OCI-LY3 (cell line): Measurements from ENCODE around the gene MOCS3.
"Not testable (repeated sequence)": the region's sequence is repeated elsewhere in the genome, so short reads cannot be mapped to it uniquely, and the experiment has no call there.

Source experiments
- H2AFZ ChIP-seq: fragments of 200-600, 300-600 bp; shearing (Covaris generic); 2 replicates; pipeline ENCODE4 v1.6.0; 2014; ENCODE audit warnings: antibody characterized with exemption, low read depth, low read length
- H3K27ac ChIP-seq: fragments of 200-600, 300-600 bp; sonication (generic); 2 replicates; pipeline ENCODE4 v1.5.1; 2014; ENCODE audit warnings: mild to moderate bottlenecking, low read length, moderate library complexity, mixed read lengths
- H3K27me3 ChIP-seq: fragments of 200-600, 300-600 bp; sonication (generic); 2 replicates; pipeline ENCODE4 v1.6.1; 2014; ENCODE audit warnings: low read depth, low read length, mixed read lengths
- H3K36me3 ChIP-seq: fragments of 200-600, 300-600 bp; sonication (generic); replicated peaks from 2 replicates; pipeline ENCODE3; 2014; ENCODE audit warnings: low read depth, low read length, mixed read lengths
- H3K4me1 ChIP-seq: fragments of 300-600, 200-600 bp; sonication (generic); 2 replicates; pipeline ENCODE4 v1.6.1; 2014; ENCODE audit warnings: low read length, mixed read lengths
- H3K4me2 ChIP-seq: fragments of 200-600, 300-600 bp; sonication (generic); 2 replicates; pipeline ENCODE4 v1.6.1; 2014; ENCODE audit warnings: low read length, mixed read lengths
- H3K4me3 ChIP-seq: fragments of 300-600, 200-600 bp; sonication (generic); 2 replicates; pipeline ENCODE4 v1.5.1; 2014; ENCODE audit warnings: antibody characterized with exemption, mild to moderate bottlenecking, low read length, moderate library complexity
- H3K79me2 ChIP-seq: fragments of 300-600, 200-600 bp; shearing (Covaris generic); 2 replicates; pipeline ENCODE4 v1.6.1; 2014; ENCODE audit warnings: mild to moderate bottlenecking, low read length, mixed read lengths
- H3K9ac ChIP-seq: fragments of 300-600, 200-600 bp; shearing (Covaris generic); 2 replicates; pipeline ENCODE4 v1.6.0; 2014; ENCODE audit warnings: mild to moderate bottlenecking, low read length, moderate library complexity
- H3K9me3 ChIP-seq: fragments of 200-600, 300-600 bp; shearing (Covaris generic); 2 replicates; pipeline ENCODE4 v1.6.1; 2014; ENCODE audit warnings: low read length, mixed read lengths; ENCODE audit not compliant: insufficient read depth
- H4K20me1 ChIP-seq: fragments of 200-600, 300-600 bp; sonication (generic); 2 replicates; pipeline ENCODE4 v1.6.1; 2016; ENCODE audit warnings: low read length, mixed read lengths; ENCODE audit not compliant: insufficient read depth
- CTCF ChIP-seq: fragments of 200-600, 300-600 bp; sonication (generic); IDR thresholded peaks from 2 replicates; pipeline ENCODE4 v1.5.1; 2014; ENCODE audit warnings: antibody characterized with exemption, low read length, low read depth
- EZH2phosphoT487 ChIP-seq: fragments of 200-600 bp; shearing (Covaris generic); IDR thresholded peaks from 2 replicates; pipeline ENCODE4 v1.6.1; 2018; ENCODE audit warnings: antibody characterized with exemption, mixed run types, low read depth

The MOCS3 gene

GRCh38 chr20:50977066-50978021, 18.7 kb downstream of the MOCS3 start:
- TF ChIP-seq EZH2phosphoT487 (no peak), CTCF (no peak)
- H3K4me2 ChIP-seq, result no peak overlapping the region
- H3K79me2 ChIP-seq, result no peaks in the 10 kb centered on the region

GRCh38 chr20:50978533-50978932, 19.9 kb downstream of the MOCS3 start:
- H3K79me2 ChIP-seq, H3K4me3 ChIP-seq, H2AFZ ChIP-seq, H4K20me1 ChIP-seq, H3K4me1 ChIP-seq, H3K9ac ChIP-seq, H3K36me3 ChIP-seq, H3K4me2 ChIP-seq, H3K9me3 ChIP-seq, H3K27ac ChIP-seq: not testable (repeated sequence)
- peaks cover 34% of the 10 kb centered on the region for H3K27me3 ChIP-seq

More at GRCh38 chr20:50977066-50978021, 18.7 kb downstream of the MOCS3 start:
- H3K27ac ChIP-seq, result no peak overlapping the region
- H4K20me1 ChIP-seq, result no peaks in the 10 kb centered on the region
- 0 out of 2 replicates have a peak, but pooled peaks cover 3% of the 10 kb centered on the region for H3K4me1 ChIP-seq
- no peaks in the 10 kb centered on the region for H3K9me3 ChIP-seq
- no peak overlapping the region for H2AFZ ChIP-seq
- H3K27me3 ChIP-seq, result peaks cover 25% of the 10 kb centered on the region
- H3K36me3 ChIP-seq, result no peaks in the 10 kb centered on the region
- no peak overlapping the region; the same call in 1 of the 2 replicates for H3K4me3 ChIP-seq
- no peak overlapping the region for H3K9ac ChIP-seq

GRCh38 chr20:50980071-50980681, 21.6 kb downstream of the MOCS3 start:
- Histone ChIP-seq H3K36me3 (no peaks in the 10 kb centered on the region), H3K79me2 (no peaks in the 10 kb centered on the region), H2AFZ (no peak overlapping the region), H3K4me2 (no peak overlapping the region), H4K20me1 (no peaks in the 10 kb centered on the region), H3K27ac (no peak overlapping the region), H3K9ac (no peak overlapping the region), H3K4me1 (0 out of 2 replicates have a peak, but pooled peaks cover 3% of the 10 kb centered on the region), H3K27me3 (peaks cover 38% of the 10 kb centered on the region), H3K9me3 (no peaks in the 10 kb centered on the region), H3K4me3 (no peak overlapping the region)
- no peak for TF ChIP-seq EZH2phosphoT487
- no peak for TF ChIP-seq CTCF

GRCh38 chr20:50980851-50981713, 22.5 kb downstream of the MOCS3 start:
- no peak overlapping the region for H3K27ac ChIP-seq
- no peaks in the 10 kb centered on the region for H3K79me2 ChIP-seq
- H3K4me3 ChIP-seq, result peak overlapping the region; percentile 42
- no peak overlapping the region for H3K9ac ChIP-seq
- 0 out of 2 replicates have a peak, but pooled peaks cover 3% of the 10 kb centered on the region for H3K4me1 ChIP-seq
- H4K20me1 ChIP-seq, result no peaks in the 10 kb centered on the region
- H2AFZ ChIP-seq, result peak overlapping the region; percentile 29; the same call in 1 of the 2 replicates
- no peaks in the 10 kb centered on the region for H3K9me3 ChIP-seq
- H3K4me2 ChIP-seq, result peak overlapping the region; percentile 63
- H3K27me3 ChIP-seq, result peaks cover 38% of the 10 kb centered on the region
- no peaks in the 10 kb centered on the region for H3K36me3 ChIP-seq
- TF ChIP-seq CTCF (peak; percentile 99), EZH2phosphoT487 (no peak)
